GM18870 (cell line): Measurements from ENCODE around the gene MAFG.

Experiments
- ATAC-seq: cut with Tn5 transposase; IDR thresholded peaks from one replicate; pipeline ENCODE4 v1.9.1; 2021; ENCODE audit warnings: moderate library complexity; ENCODE audit not compliant: unreplicated experiment

MAFG gene

GRCh38 chr17:81911277-81911961 lies 16.1 kb downstream of the MAFG start, which contains the start of gene PCYT2:
Gene PCYT2 (minus strand): TSS chr17:81911399. CDS start chr17:81911355, 44 bp downstream.
- no peak for ATAC-seq

- ATAC-seq: no peak
Measured at GRCh38 chr17:81910840-81911276, 16.7 kb downstream of the MAFG start.

GRCh38 chr17:81909966-81910839 lies 17.3 kb downstream of the MAFG start:
- ATAC-seq: no peak

GRCh38 chr17:81909231-81909630 lies 18.3 kb downstream of the MAFG start:
- ATAC-seq: no peak

GRCh38 chr17:81908793-81909192 lies 18.7 kb downstream of the MAFG start:
- no peak for ATAC-seq

GRCh38 chr17:81907219-81908145 lies 20.1 kb downstream of the MAFG start:
- ATAC-seq: no peak

GRCh38 chr17:81906476-81907218 lies 20.9 kb downstream of the MAFG start:
- ATAC-seq: no peak

GRCh38 chr17:81905993-81906392 lies 21.5 kb downstream of the MAFG start:
- no peak for ATAC-seq

- no peak for ATAC-seq
Measured at GRCh38 chr17:81905424-81905875, 22.1 kb downstream of the MAFG start.

- ATAC-seq: no peak
Measured at GRCh38 chr17:81904600-81905423, 22.7 kb downstream of the MAFG start.

GRCh38 chr17:81903896-81904599 lies 23.5 kb downstream of the MAFG start:
- ATAC-seq: no peak

- no peak for ATAC-seq
Measured at GRCh38 chr17:81903415-81903831, 24.1 kb downstream of the MAFG start.

GRCh38 chr17:81902653-81903414 lies 24.7 kb downstream of the MAFG start:
- no peak for ATAC-seq

GRCh38 chr17:81902023-81902652 lies 25.4 kb downstream of the MAFG start, which contains the start of gene NPB:
Gene NPB (plus strand): TSS chr17:81902238. CDS start chr17:81902278, 40 bp downstream.
- ATAC-seq: no peak

GRCh38 chr17:81901167-81902022 lies 26.1 kb downstream of the MAFG start:
- ATAC-seq: no peak

- ATAC-seq: no peak
Measured at GRCh38 chr17:81900181-81900820, 27.2 kb downstream of the MAFG start.
